ENCODE results near the gene MRPS9.

GRCh38 chr2:105111365-105112150, 73.7 kb downstream of the MRPS9 start:
- TF ChIP-seq CTCF (IDR thresholded peaks at IDR 0.05; ENCODE audit: insufficient read depth, low read length): no peak
- TF ChIP-seq POLR2AphosphoS5 (IDR thresholded peaks at IDR 0.05; ENCODE audit: low read depth): no peak
- TF ChIP-seq, protein P1, sequence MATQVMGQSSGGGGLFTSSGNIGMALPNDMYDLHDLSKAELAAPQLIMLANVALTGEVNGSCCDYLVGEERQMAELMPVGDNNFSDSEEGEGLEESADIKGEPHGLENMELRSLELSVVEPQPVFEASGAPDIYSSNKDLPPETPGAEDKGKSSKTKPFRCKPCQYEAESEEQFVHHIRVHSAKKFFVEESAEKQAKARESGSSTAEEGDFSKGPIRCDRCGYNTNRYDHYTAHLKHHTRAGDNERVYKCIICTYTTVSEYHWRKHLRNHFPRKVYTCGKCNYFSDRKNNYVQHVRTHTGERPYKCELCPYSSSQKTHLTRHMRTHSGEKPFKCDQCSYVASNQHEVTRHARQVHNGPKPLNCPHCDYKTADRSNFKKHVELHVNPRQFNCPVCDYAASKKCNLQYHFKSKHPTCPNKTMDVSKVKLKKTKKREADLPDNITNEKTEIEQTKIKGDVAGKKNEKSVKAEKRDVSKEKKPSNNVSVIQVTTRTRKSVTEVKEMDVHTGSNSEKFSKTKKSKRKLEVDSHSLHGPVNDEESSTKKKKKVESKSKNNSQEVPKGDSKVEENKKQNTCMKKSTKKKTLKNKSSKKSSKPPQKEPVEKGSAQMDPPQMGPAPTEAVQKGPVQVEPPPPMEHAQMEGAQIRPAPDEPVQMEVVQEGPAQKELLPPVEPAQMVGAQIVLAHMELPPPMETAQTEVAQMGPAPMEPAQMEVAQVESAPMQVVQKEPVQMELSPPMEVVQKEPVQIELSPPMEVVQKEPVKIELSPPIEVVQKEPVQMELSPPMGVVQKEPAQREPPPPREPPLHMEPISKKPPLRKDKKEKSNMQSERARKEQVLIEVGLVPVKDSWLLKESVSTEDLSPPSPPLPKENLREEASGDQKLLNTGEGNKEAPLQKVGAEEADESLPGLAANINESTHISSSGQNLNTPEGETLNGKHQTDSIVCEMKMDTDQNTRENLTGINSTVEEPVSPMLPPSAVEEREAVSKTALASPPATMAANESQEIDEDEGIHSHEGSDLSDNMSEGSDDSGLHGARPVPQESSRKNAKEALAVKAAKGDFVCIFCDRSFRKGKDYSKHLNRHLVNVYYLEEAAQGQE (IDR thresholded peaks at IDR 0.05; ENCODE audit: insufficient replicate concordance, low read depth): no peak
- TF ChIP-seq GABPA (IDR thresholded peaks at IDR 0.05; ENCODE audit: low read depth): no peak
- TF ChIP-seq SPI1 (IDR thresholded peaks at IDR 0.05; ENCODE audit: borderline replicate concordance, low read depth): no peak

All from HL-60 (cell line).